Measurements from ENCODE around the gene SPATA31C2.
"Not testable (repeated sequence)": the region's sequence is repeated elsewhere in the genome, so short reads cannot be mapped to it uniquely, and the experiment has no call there.

SPATA31C2 gene

DNA sequence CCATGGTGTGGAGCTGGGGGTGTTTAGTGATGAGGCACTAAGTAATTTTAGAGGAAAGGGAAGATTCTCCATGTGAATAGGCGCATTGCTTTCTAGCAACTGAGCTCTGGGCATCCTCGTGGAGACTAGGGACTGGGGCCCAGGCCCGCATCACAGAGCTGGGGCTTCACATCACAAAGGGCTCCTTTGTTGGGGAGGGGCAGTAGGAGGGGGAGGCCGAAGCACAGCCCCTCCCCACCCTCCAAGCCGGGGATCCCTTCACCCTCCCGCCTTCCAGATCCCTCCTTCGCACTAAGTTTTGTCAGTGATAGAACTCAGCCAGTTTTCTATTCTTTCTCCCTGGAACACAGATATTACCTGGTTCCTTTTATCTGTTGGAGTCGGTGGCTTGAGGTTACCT lies at the start of gene SPATA31C2:
Gene SPATA31C2, minus strand, starts transcription at position 101 of the 400 bp plus-strand sequence. Its CDS starts 29 bp downstream, at position 72.
- DNase-seq: not testable (repeated sequence)

- no peak for DNase-seq
Observed at GRCh38 chr9:88187631-88188030, 49.4 kb upstream of the SPATA31C2 start.

- DNase-seq: no peak
Observed at GRCh38 chr9:88186495-88187110, 48.3 kb upstream of the SPATA31C2 start.

DNA sequence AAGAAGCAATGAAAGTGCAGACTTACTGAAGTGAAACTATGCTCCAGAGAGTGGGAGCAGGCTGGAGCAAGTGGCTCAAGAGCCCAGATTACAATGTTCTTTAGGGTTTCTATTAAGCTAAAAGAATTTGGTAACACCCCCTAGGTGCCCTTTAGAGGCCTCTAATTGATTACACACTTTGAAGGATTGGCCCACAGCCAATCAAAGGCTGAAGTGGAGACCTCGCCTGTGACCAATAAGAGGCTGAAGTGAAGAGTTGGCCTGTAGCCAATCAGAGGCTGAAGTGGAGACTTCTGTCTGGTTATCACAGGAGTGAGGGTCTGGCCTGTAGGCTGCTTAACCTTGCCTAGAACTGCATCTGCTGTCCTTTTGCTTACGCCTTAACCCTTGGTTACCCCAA lies 46.7 kb upstream of the SPATA31C2 start:
- DNase-seq: no peak

DNA sequence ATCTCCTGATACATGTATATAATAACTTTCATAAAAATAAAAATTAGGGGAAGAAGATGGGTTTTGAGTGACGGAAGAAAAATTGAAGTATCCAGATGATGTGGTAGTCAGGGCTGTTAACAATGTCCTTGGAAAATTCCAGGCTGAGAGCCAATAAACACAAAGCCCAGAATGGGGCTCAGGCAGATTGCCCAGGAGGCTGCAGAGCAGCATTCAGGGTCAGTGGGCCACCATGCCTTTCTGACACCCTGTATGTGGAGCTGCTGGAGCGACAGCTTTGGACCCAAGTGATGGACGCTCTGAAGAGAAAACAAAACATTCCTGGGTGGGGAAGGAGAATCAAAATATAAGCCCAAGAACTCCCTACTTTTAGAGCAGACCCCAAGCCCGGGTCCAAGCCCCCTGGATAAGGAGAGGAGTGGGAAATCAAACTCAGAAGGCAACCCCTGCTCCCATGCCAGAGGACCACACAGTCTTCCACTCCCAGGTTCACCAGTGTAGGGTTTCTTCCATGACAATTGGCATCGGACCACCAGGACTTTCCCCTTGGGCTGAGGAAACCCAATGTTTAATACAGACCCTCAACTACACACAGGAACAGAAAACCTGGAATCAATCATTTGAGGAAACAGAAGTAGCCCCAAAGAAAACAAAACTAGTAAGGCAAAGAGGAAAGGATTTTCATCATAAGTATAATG lies 45.7 kb upstream of the SPATA31C2 start:
- DNase-seq: no peak

DNA sequence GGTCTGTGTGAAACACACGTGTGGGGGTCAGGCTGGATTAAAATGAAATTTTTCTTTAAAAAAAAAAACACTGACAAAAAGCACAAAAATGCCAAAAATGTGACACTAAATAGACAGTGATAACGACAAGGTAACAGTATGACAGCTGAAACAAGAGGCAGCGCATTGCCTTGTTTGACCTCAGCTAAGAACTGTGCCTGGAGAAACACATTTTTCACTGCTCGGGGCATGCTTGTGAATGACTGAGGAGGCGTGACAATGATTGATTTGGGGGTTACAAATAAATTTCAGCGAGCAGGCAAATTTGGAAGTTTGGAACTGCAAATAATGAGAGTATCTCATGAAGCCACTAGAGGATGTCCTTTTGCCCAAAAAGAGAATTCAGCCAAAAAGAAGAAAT lies 44.2 kb upstream of the SPATA31C2 start:
- DNase-seq: no peak

DNA sequence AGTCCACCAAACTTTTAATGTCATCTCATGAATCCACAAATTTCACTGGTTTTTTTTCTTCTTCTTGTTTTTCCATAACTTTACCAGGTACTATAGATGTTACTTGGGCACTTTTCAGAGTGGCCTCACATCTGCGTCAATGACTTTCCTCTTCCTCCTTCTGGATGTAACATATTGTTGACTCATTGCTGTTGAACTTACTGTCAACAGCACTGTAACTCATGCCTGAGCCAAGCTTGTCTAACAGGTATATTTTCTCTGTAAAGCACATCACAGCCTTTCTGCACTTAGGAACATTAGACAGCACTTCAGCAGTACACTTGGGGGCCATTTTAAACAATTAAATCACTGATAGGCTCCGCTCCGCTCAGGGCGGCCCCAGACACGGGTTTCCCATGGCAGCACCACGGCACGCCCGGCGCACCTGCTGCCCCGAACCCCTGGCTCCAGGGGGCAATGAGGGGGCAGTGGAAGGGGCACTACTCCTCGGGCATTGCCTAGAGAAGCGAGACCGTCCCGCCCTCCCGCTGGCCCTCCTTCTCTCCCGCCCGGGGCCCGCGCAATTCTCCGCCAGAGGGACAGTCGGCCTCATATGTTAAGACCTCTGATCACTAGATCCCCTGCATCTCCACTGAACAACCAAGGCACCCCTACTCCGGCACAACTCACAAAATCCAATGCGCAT lies 41.9 kb upstream of the SPATA31C2 start:
- DNase-seq: no peak

DNA sequence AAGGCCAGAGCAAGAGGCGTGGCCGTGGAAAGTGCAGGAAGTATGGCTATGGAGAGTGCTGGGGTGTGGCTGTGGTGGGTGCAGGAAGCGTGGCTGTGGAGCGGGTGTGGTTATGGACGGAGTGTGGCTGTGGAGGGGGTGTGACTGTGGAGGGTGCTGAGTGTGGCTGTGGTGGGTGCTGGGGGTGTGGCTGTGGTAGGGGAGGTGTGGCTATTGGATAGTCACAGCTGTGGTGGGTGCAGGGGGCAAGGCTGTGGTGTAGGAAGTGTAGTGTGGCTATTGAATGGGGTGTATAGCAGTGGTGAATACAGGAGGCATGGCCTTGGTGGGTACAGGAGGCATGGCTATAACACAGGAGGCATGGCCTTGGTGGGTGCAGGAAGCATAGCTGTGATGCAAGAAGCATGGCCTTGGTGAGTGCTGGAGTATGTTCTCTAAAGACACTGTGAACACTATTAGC lies 40.8 kb upstream of the SPATA31C2 start:
- peak; percentile 12 for DNase-seq

- DNase-seq: no peak
Observed at GRCh38 chr9:88178641-88179040, 40.4 kb upstream of the SPATA31C2 start.

GRCh38 chr9:88177371-88177770 lies 39.1 kb upstream of the SPATA31C2 start:
- no peak for DNase-seq

DNA sequence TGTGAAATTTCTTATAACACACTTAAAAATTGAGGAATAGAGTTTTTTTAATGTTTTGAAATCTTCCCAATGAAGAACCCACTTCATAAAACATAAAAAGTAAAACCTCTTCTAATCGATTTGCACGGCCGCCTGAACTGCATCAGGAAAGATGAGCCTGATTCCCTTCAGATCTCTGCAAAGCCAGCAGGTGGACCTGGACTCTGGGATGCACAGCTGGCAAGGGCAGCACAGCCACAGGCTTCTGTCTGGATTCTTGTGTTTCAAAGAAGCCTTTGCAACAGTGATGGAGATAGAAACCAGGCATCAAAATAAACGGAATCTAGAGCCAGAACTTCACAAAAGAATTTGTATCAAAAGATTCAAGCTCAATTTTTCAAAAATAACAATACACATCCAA lies 36.0 kb upstream of the SPATA31C2 start:
- no peak for DNase-seq

- peak; percentile 18 for DNase-seq
Observed at GRCh38 chr9:88173378-88173999, 35.2 kb upstream of the SPATA31C2 start.

- DNase-seq: no peak
Observed at GRCh38 chr9:88169700-88170099, 31.4 kb upstream of the SPATA31C2 start.

- DNase-seq: no peak
Observed at GRCh38 chr9:88168564-88168963, 30.3 kb upstream of the SPATA31C2 start.

GRCh38 chr9:88166660-88167059 lies 28.4 kb upstream of the SPATA31C2 start:
- DNase-seq: no peak

- no peak for DNase-seq
Observed at GRCh38 chr9:88164850-88165249, 26.6 kb upstream of the SPATA31C2 start.

DNA sequence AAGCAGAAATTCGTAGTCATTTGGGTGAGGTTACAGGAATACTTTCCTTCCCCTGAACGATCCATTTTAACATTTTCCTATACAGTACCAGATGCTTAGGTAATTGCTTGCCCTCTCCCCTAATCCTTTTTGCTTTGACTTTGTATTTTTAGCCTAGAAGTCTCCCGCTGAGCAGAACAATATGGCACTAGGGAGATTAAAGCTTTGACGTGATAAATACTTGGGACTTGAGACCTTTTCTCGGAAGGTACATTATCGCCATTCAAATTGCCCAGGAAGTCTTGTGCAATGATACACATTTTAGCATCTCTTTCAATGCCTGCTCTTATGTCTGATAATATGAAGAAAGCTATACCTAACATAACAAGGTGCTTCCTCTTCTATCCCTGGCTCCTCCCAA lies 22.9 kb upstream of the SPATA31C2 start:
- DNase-seq: no peak

DNA sequence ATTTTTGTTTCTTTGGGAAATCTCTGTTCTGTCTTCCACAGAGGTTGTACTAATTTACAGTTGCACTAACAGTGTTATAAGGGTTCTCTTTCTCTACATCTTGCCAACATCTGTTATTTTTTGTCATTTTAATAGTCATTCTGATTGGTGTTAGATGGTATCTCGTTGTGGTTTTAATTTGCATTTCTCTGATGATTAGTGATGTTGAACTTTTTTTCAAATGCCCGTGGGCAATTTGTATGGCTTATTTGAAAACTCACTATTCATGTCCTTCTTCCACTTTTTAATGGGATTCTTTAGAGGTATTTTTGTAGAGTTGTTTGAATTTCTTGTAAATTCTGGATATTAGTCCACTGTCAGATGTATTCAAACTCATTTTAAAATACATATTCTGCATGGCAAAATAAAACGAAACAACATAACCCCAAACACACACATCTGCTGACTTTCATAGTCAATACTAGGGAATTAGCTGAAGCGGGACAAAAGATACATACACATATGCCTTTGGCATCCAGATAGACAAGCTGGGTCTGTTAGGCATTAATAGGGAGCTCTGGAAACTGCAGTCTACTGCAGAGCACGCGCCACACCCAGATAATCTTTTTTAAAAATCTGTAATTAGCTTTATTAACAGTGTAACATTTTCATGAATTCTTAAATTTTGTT lies 5.8 kb upstream of the SPATA31C2 start:
- DNase-seq: no peak

GRCh38 chr9:88143179-88143578 lies 4.9 kb upstream of the SPATA31C2 start:
- no peak for DNase-seq

DNA sequence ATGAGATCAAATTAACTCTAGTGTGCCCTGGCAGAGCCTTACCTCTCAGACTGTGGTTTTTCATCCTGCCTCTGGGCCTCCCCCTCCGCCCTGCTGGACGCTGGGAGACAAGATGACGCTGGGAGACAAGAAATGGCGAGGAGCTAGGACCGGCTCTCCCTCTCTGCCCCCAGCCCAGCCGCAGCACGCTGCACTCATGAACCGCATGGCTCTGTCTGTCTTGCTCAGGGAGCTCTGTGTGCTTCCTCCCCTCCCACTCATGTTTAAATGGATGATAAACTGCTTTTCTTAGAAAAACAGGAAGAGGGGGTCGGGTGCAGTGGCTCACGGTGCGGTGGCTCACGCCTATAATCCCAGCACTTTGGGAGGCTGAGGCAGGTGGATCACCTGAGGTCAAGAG lies 4.7 kb downstream of the SPATA31C2 start:
- not testable (repeated sequence) for DNase-seq

DNA sequence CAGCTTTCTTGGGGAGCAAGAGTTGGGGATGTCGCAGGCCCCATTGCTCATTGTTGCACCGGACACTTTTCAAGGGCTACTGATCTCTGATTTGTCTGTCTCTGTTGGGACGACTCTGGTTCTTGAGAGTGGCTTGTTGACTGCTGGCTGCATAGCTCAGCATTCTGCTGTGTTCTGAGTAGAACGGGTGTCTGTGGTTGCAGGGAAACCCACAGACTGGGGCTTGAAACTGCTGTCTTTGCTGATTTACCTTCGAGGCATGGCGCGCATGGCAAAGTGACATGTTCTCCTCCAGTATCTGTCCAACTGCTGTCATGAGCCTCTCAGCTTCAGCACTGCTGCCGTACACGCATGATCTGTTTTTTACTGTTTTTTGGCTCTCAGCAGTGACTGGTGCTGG lies 8.7 kb downstream of the SPATA31C2 start:
- not testable (repeated sequence) for DNase-seq

GRCh38 chr9:88127700-88128300 lies 10.5 kb downstream of the SPATA31C2 start:
- not testable (repeated sequence) for DNase-seq

GRCh38 chr9:88123413-88123812 lies 14.9 kb downstream of the SPATA31C2 start:
- not testable (repeated sequence) for DNase-seq

Measured in NK-92 treated with Interleukin-12 subunit alpha and Interleukin-12 subunit beta, amount 100 ng/mL, for 24 hours (cell line).